Karpas-422 (cell line): ENCODE data around the gene PPM1D. TPM values are rescaled to one million over a fixed set of nuclear protein-coding genes. Genes with fewer than 3 reads are reported as not detected.
"Not testable (repeated sequence)": the region's sequence is repeated elsewhere in the genome, so short reads cannot be mapped to it uniquely, and the experiment has no call there.

Source experiments
- DNase-seq: peaks from one replicate; pipeline ENCODE4 v3.0.0-alpha.2; 2015
- H2AFZ ChIP-seq: fragments of 200-600 bp; sonication (generic); 2 replicates; pipeline ENCODE4 v1.6.1; 2014; ENCODE audit warnings: antibody characterized with exemption, low read length, mixed read lengths
- H3K27ac ChIP-seq: fragments of 200-600 bp; sonication (generic); 2 replicates; pipeline ENCODE4 v1.5.1; 2014; ENCODE audit warnings: mild to moderate bottlenecking, low read length, moderate library complexity
- H3K27me3 ChIP-seq: fragments of 200-600 bp; sonication (generic); 2 replicates; pipeline ENCODE4 v1.6.1; 2014; ENCODE audit warnings: low read length, mixed read lengths
- H3K36me3 ChIP-seq: fragments of 200-600 bp; sonication (generic); 2 replicates; pipeline ENCODE4 v1.6.1; 2014; ENCODE audit warnings: low read length, mixed read lengths; ENCODE audit not compliant: insufficient read depth
- H3K4me1 ChIP-seq: fragments of 200-600 bp; sonication (generic); 2 replicates; pipeline ENCODE4 v1.6.1; 2014; ENCODE audit warnings: mild to moderate bottlenecking, low read length, mixed read lengths
- H3K4me2 ChIP-seq: fragments of 200-600 bp; sonication (generic); 2 replicates; pipeline ENCODE4 v1.6.1; 2014; ENCODE audit warnings: low read length, low read depth, mild to moderate bottlenecking; ENCODE audit not compliant: poor library complexity, severe bottlenecking
- H3K4me3 ChIP-seq: fragments of 200-600 bp; sonication (generic); 2 replicates; pipeline ENCODE4 v1.5.1; 2014; ENCODE audit warnings: mild to moderate bottlenecking, antibody characterized with exemption, low read length, mixed read lengths
- H3K79me2 ChIP-seq: fragments of 200-600 bp; sonication (generic); 2 replicates; pipeline ENCODE4 v1.6.1; 2014; ENCODE audit warnings: mild to moderate bottlenecking, low read length, mixed read lengths
- H3K9ac ChIP-seq: fragments of 200-600 bp; sonication (generic); 2 replicates; pipeline ENCODE4 v1.6.0; 2014; ENCODE audit warnings: low read length
- H3K9me2 ChIP-seq: fragments of 200-600 bp; sonication (generic), shearing (Covaris generic); replicated peaks from 2 replicates; pipeline ENCODE4 v1.6.0; 2014; ENCODE audit warnings: mild to moderate bottlenecking, low read length, moderate library complexity; ENCODE audit not compliant: insufficient read depth
- H3K9me3 ChIP-seq: fragments of 300-700, 200-600 bp; sonication (generic); 2 replicates; pipeline ENCODE4 v1.6.1; 2014; ENCODE audit warnings: low read length, mixed read lengths
- H4K20me1 ChIP-seq: fragments of 200-600 bp; sonication (generic); 2 replicates; pipeline ENCODE4 v1.6.1; 2014; ENCODE audit warnings: mild to moderate bottlenecking, antibody characterized with exemption, low read length, low read depth; ENCODE audit not compliant: insufficient read depth
- total RNA-seq: library from RNA; depleted of rRNA; stranded (reverse); fragments of >200 nt; shearing (Covaris generic); gene quantifications from 2 replicates; pipeline ENCODE4 v1.2.3, GENCODE V29; 2014; ENCODE audit warnings: low replicate concordance

PPM1D gene
- total RNA-seq, 1 experiment from 2014 or later = 11.8 TPM

DNA sequence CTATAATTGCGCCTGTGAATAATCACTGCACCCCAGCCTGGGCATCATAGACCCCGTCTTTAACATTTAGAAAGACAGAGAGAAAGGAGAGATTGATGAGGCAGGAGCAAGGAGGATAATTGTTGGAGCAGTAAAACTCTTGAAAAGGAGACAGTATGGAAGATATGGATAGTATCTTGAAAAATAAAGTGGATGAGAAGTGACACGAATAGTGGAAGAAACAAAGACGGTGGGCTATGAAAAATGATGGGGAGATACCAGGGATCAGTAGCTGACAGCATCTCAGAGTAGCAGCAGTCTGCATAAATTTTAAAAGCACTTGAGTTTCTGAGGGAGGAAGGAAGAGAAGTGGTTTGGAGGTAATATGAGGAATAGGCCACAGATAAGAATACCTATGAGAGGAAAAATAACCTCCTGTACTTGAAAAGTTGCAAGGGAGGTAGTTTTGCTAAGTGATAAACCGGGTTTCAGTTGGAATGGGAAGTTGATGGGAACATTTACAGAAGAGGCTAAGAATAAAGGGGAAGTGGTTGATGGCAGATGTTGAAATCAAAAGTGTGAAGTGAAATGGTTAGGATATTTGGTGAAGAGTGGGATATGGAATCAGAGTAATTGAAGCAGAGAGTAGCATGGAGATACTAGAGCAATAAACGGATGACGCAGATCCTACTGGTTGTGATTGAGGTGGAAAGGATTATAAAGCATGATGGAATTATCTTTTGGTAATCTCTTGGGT, 1.8 kb upstream of the PPM1D start:
- DNase-seq = no peak
- peak overlapping the region; percentile 20; the same call in 1 of the 2 replicates for H3K9ac ChIP-seq
- H3K9me2 ChIP-seq = no peaks in the 10 kb centered on the region
- H3K36me3 ChIP-seq = no peaks in the 10 kb centered on the region
- peak overlapping the region; percentile 24; the same call in 1 of the 2 replicates for H2AFZ ChIP-seq
- peak overlapping the region; percentile 76 for H3K4me2 ChIP-seq
- peaks cover 6% of the 10 kb centered on the region; the same call in 1 of the 2 replicates for H4K20me1 ChIP-seq
- no peak overlapping the region for H3K4me3 ChIP-seq
- no peak overlapping the region for H3K27ac ChIP-seq
- no peaks in the 10 kb centered on the region for H3K9me3 ChIP-seq
- H3K4me1 ChIP-seq = peaks cover 27% of the 10 kb centered on the region
- H3K79me2 ChIP-seq = peaks cover 30% of the 10 kb centered on the region
- H3K27me3 ChIP-seq = no peaks in the 10 kb centered on the region

GRCh38 chr17:60599220-60599619, 773 bp upstream of the PPM1D start:
- H3K9me2 ChIP-seq = no peaks in the 10 kb centered on the region
- H3K4me2 ChIP-seq = peak overlapping the region; percentile 76
- peak overlapping the region; percentile 90 for H3K4me3 ChIP-seq
- H2AFZ ChIP-seq = peak overlapping the region; percentile 82
- H3K27me3 ChIP-seq = no peaks in the 10 kb centered on the region
- H3K9ac ChIP-seq = peak overlapping the region; percentile 83
- DNase-seq = peak; percentile 41
- H3K79me2 ChIP-seq = peaks cover 41% of the 10 kb centered on the region
- H3K36me3 ChIP-seq = no peaks in the 10 kb centered on the region
- H3K4me1 ChIP-seq = peaks cover 36% of the 10 kb centered on the region
- H4K20me1 ChIP-seq = peaks cover 6% of the 10 kb centered on the region; the same call in 1 of the 2 replicates
- no peaks in the 10 kb centered on the region for H3K9me3 ChIP-seq
- peak overlapping the region; percentile 59; the same call in 1 of the 2 replicates for H3K27ac ChIP-seq

- peak; percentile 86 for DNase-seq
- H3K27ac ChIP-seq = peak overlapping the region; percentile 42
- H3K4me2 ChIP-seq = peak overlapping the region; percentile 93
- H3K4me1 ChIP-seq = peaks cover 37% of the 10 kb centered on the region
- peak overlapping the region; percentile 90 for H3K4me3 ChIP-seq
- H2AFZ ChIP-seq = peak overlapping the region; percentile 85
- H4K20me1 ChIP-seq = peaks cover 6% of the 10 kb centered on the region; the same call in 1 of the 2 replicates
- peaks cover 56% of the 10 kb centered on the region for H3K79me2 ChIP-seq
- H3K36me3 ChIP-seq = no peaks in the 10 kb centered on the region
- H3K27me3 ChIP-seq = no peaks in the 10 kb centered on the region
- no peaks in the 10 kb centered on the region for H3K9me3 ChIP-seq
- no peaks in the 10 kb centered on the region for H3K9me2 ChIP-seq
- peak overlapping the region; percentile 77 for H3K9ac ChIP-seq
Measured at GRCh38 chr17:60600490-60601446, 775 bp downstream of the PPM1D start.

GRCh38 chr17:60601447-60602384, 1.7 kb downstream of the PPM1D start:
- DNase-seq = peak; percentile 85
- Histone ChIP-seq H3K27ac (peak overlapping the region; percentile 42), H3K9ac (peak overlapping the region; percentile 77), H2AFZ (no peak overlapping the region), H3K9me3 (no peaks in the 10 kb centered on the region), H3K27me3 (no peaks in the 10 kb centered on the region), H3K4me2 (peak overlapping the region; percentile 93), H3K36me3 (no peaks in the 10 kb centered on the region), H3K9me2 (no peaks in the 10 kb centered on the region), H4K20me1 (peaks cover 6% of the 10 kb centered on the region; the same call in 1 of the 2 replicates), H3K4me3 (peak overlapping the region; percentile 90), H3K79me2 (peaks cover 66% of the 10 kb centered on the region), H3K4me1 (peaks cover 37% of the 10 kb centered on the region)

- Histone ChIP-seq H3K36me3 (no peaks in the 10 kb centered on the region), H3K9ac (peak overlapping the region; percentile 77), H3K4me2 (peak overlapping the region; percentile 93), H2AFZ (no peak overlapping the region), H4K20me1 (peaks cover 6% of the 10 kb centered on the region; the same call in 1 of the 2 replicates), H3K4me1 (peaks cover 37% of the 10 kb centered on the region), H3K27ac (no peak overlapping the region), H3K4me3 (peak overlapping the region; percentile 90), H3K9me3 (no peaks in the 10 kb centered on the region), H3K27me3 (no peaks in the 10 kb centered on the region), H3K79me2 (peaks cover 72% of the 10 kb centered on the region), H3K9me2 (no peaks in the 10 kb centered on the region)
- no peak for DNase-seq
Measured at GRCh38 chr17:60602385-60602742, 2.4 kb downstream of the PPM1D start.

GRCh38 chr17:60602871-60603270, 2.9 kb downstream of the PPM1D start:
- no peaks in the 10 kb centered on the region for H3K27me3 ChIP-seq
- no peaks in the 10 kb centered on the region for H3K9me3 ChIP-seq
- H3K9ac ChIP-seq = peak overlapping the region; percentile 77
- H3K4me3 ChIP-seq = peak overlapping the region; percentile 90
- H3K36me3 ChIP-seq = no peaks in the 10 kb centered on the region
- DNase-seq = no peak
- peaks cover 6% of the 10 kb centered on the region; the same call in 1 of the 2 replicates for H4K20me1 ChIP-seq
- H2AFZ ChIP-seq = no peak overlapping the region
- peaks cover 37% of the 10 kb centered on the region for H3K4me1 ChIP-seq
- peaks cover 77% of the 10 kb centered on the region for H3K79me2 ChIP-seq
- H3K27ac ChIP-seq = no peak overlapping the region
- peak overlapping the region; percentile 93 for H3K4me2 ChIP-seq
- no peaks in the 10 kb centered on the region for H3K9me2 ChIP-seq

DNA sequence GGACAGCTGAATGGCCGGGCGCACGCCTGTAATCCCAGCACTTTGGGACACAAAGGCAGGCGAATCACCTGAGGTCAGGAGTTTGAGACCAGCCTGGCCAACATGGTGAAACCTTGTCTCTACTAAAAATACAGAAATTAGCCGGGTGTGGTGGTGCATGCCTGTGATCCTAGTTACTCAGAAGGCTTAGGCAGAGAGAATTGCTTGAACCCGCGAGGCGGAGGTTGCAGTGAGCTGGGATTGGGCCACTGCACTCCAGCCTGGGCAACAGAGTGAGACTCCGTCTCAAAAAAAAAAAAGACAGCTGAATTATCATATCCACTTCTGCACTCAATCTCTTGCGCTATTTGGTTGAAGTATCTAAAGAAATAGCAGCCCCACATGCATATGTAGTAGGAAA, 3.5 kb downstream of the PPM1D start:
- H3K27me3 ChIP-seq, H4K20me1 ChIP-seq, H3K36me3 ChIP-seq, H3K4me3 ChIP-seq, H2AFZ ChIP-seq, H3K9me3 ChIP-seq, H3K27ac ChIP-seq, H3K9ac ChIP-seq, DNase-seq, H3K9me2 ChIP-seq: not testable (repeated sequence)
- peak overlapping the region; percentile 14 for H3K4me2 ChIP-seq
- H3K4me1 ChIP-seq = peaks cover 33% of the 10 kb centered on the region
- peaks cover 83% of the 10 kb centered on the region for H3K79me2 ChIP-seq
